ENCODE data around the gene ISY1.

The ISY1 gene

GRCh38 chr3:129087138-129087702, 73.6 kb downstream of the ISY1 start:
- no peak for DNase-seq (ENCODE audit: low spot score)

DNA sequence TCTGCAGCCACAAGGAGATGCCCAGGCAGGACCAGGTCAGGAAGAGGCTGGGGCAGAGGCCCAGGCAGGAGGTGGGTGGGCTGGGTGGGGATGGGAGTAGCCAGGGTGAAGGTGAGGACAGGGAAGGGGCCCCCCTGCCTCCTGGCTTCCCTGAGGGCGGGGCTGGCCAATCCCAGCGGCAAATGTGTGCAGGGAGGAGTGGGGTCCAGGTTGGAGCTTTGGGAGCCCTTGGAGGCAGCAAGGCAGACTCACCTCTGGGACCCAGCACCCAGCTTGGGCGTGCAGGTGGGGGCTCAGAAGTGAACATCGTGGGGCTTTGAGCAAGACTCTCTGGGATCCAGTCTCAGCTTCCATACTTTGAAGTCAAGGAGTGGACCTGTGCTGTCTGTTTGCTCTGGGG, 75.0 kb downstream of the ISY1 start:
- DNase-seq (ENCODE audit: low spot score) = no peak

DNA sequence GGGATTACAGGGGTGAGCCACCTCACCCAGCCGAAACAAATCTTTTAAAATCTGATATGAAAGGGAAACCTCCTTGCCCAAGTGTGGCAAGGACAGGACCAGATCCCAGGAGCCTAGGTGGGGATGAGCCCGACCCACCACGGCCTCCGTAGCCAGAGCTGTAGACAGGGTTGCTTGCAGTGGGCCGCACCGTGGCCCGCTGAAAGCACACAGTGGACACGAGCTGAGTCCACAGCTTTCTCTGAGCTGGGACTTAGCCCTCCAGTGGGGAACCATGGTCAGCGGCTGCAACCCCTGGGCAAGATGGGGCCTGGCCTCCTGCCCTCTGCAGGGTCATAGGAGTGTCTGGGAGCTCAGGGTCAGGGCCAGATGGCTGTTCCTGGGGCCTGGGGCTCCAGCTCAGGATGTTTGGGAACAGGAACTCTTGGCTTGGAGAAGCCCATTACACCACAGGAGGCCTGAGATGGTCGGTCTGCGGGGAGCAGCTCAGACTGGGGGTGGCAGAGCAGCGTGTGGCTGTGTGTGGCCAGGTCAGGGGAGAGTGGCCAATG, 75.6 kb downstream of the ISY1 start:
- DNase-seq (ENCODE audit: low spot score) = no peak

GRCh38 chr3:129084501-129084900, 76.4 kb downstream of the ISY1 start:
- DNase-seq (ENCODE audit: low spot score) = no peak

DNA sequence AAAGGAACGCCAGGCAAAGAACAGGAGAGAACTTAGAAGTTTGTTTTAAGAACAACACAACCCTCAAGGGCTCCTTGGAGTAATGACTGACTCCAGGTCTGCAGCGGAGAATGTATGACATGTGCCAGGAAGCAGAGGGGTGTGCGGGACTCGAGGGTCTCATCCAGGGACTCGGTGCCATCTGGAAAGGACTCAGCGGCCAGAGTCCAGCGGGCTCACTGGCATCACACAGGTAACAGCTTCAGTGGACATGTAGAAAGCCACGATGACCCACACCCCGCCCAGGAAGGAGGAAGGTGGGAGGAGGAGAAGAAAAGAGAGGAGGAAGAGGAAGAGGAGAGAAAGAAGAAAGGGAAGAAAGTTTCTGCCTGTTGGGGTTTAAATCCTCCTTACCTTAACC, 78.8 kb downstream of the ISY1 start:
- no peak for DNase-seq (ENCODE audit: low spot score)

DNA sequence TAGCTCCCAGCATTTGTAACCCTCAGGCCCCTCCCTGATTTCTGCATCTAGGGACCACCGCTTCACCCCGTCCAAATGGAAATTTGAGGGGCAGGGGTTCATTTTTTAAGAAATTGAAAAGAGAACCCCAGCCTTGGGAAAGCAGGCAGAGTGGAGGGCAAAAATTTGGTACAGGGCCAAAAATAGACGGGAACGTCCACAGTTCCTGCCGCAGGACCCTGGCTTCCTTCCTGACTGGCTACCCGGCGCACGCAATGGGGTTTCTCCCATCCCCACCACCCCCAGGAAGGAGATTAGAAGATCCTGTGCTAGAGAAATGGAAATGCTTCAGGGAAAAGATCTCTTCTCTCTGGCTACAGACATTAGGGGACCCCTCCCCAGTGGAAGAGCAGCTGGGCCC, 79.4 kb downstream of the ISY1 start:
- no peak for DNase-seq (ENCODE audit: low spot score)

- DNase-seq (ENCODE audit: low spot score) = no peak
Measured at GRCh38 chr3:129078510-129078909, 82.4 kb downstream of the ISY1 start.

Data from LoVo (cell line).